ENCODE data around the gene MIEF1.
"Not testable (repeated sequence)": the region's sequence is repeated elsewhere in the genome, so short reads cannot be mapped to it uniquely, and the experiment has no call there.

Gene MIEF1

DNA sequence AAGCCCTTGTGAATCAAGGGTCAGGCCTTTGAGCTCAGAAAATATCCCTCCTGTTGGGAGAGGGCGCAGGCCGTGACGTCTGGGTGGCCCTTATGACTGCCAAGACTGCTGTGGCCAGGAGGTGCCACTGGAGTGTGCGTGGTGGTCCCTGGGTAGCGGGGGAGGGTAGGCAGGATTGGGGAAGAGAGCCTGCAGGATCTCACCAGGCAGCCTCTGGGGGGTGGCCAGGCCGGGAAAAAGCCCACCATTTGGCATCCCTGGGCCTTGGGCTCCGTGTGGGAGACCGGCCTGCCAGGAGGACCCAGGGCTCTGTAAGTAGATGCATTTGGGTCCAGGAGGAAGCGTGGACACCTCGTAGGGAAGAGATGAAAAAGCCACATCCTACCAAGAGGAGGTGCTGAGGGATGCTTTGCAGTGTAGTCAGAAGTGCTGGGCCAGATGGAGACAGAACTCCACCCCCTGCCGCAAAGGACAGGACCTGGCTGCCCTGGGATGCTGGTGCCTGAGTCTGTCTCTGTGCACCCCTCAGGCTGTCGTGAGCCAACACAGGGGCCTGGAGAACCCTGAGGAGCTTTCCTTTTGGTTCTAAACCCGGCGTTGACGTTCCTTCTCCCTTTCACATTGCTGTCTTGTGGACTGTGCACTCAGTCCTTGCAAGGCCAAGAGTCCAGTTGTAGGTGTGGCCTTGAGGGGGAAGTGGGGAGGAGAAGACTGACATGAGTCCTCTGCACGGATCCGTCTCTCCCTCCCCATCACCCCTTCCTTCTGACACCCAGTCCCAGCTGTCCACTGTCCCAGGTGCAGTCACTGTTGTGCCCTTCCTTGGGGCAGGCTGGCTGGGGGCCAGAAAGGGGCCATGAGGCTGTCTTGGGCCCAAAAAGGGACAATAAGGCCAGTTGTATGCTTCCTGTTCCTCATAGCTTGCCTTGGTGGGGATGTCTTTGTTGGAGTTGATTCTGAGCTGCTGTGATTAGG is 12.7 kb upstream of the MIEF1 start:
- no peak overlapping the region for H3K4me3 ChIP-seq (ENCODE audit: low read depth, low read length)

DNA sequence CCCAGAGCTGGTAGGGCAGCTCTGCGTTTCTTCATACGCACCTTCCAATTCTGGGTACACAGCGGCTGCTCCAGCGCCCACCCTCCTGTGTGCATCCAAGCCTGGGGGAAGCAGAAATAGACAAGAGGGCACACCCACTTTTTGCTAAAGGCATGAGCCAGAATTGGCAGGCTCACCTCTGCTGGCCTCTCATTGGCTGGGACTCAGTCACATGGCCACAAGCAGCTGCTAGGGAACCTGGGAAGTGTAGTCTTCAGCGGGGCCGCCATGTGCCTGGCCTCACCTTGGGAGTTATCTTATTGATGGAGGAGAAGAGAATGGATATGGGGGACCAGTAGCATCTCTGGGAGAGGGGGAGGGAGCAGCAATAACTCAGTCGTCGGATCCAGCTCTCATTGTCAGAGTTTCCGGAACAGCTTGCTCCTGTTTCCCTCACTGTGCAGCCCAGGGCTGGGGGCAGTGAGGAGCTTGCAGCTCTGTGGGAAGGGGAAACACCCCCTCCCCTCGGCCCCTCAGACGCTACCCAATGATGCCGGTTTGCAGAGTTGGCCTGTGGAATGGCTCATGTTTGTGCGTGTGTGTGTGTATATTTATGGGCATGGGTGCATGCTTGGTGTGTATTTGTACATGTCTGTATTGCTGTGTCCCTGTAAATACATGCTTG is 11.8 kb upstream of the MIEF1 start:
- no peak overlapping the region for H3K4me3 ChIP-seq (ENCODE audit: low read depth, low read length)

DNA sequence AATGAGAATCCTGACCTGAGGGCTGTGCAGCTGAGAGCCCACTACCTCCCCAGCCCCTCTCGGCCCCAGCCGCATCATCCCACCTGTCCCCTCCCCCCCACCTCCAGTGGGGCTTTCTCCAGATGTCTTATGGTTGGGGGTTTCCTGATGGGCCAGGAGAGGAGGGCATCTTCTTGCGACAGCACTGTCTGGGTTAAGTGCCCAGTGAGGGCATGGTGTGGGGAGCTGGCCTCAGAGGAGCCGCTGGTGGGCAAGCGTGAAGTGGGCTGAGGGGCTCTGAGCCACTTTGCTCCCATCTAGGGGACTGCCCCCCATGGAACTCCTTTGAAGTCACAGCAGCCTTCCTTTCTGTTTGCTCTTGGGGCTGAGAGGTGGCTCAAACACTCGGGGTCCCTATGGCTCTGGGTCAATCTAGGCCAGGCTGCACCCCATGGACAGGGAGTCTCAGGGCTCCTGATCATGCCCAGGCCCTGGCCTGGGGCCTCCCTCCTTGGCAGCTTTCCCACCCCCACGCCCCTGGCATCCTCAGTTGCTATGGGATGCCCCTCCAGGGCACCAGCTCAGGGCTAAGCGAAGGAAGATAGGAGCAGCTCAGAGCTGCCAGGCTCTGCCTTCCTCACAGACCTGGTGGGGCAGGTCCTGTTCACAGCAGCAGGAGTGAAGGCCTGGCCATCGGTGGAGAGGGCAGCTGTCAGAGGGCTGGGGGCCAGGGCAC is 11.0 kb upstream of the MIEF1 start:
- no peak overlapping the region for H3K4me3 ChIP-seq (ENCODE audit: low read depth, low read length)

DNA sequence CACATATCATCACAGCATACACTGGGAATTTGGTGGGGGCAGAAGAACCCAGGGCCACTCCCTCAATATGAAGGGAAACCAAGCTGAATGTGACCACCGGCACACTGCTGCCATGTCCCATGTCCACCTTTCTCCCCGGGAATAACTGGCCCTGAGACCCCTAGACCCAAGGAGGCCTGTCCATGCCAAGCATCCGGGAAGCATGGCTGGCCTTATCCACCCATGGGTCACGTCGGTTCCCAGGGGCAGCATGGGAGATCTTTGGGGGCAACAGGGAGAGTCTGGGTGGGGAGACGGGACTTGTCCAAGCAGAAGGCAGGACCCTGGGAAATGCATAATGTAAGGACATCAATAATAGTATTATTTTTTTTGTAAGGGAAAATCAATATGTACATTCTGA is 10.4 kb upstream of the MIEF1 start:
- no peak overlapping the region for H3K4me3 ChIP-seq (ENCODE audit: low read depth, low read length)

DNA sequence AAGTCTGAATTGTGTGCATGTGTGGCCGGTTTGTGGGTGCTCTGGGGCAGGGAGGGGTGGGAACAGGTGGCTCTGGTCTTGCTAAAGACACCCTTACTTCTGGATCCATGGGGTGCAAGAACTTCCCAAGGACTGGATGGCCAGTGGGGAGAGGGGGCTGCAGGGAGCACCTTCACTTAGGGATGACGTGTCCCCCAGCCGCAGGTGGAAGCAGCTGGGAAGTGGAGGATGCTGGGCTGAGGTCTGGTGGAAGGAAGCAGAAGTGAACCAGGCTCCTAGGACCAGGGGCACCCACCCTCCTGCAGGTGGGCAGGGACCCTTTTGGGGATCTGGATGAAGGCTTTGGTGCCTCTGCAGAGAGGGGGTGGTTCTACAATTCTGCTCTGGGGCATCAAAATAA is 9.9 kb upstream of the MIEF1 start:
- H3K4me3 ChIP-seq (ENCODE audit: low read depth, low read length): no peak overlapping the region

DNA sequence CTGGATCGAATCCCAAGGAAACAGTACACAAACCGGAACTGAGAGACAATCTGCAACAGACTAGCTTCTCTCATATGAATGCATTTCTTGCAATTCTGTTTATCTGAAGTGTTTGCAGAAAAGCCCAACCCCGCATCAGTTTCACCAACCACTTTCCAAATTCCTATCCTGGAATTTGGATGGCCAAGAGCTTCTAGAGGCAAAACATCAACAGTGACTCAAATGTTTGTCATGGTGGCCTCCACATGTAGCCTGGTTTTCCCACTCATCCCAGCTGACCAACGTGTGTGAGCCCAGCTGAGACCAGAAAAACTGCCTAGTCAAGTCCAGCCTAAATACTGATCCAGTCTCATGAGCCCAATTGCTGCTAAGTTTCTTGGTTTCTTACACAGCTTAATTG is 8.3 kb upstream of the MIEF1 start:
- no peak overlapping the region for H3K4me3 ChIP-seq (ENCODE audit: low read depth, low read length)

DNA sequence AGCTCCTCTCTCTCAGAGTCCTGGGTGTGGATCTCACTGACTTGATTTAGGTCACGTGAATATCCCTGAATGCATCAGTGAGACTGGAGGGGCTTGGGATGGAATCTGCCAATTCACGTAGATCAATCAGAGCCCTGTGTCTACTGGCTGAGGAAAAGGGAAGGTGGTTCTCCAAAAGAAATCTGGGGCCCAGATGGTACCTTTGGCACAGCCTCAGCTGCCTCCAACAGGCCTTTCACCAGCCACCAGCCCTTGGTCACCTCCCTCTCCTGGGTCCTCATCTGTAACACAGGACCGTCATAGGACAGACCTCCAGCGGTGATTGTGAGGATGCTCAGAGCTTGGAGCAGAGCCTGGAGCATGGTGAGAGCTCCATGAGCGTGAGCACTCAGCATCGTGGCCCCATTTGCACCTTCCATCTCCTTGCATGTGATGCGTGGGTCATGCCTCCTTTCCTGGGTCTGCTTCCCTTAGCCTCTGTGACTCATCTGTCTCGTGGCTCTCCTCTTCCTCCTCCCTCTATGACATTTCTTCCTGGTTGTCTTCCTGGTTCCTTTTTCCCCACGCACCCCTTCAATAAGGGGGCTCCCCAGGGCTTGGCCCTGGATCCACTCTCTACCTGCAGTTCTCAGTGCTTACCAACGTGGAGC is 7.5 kb upstream of the MIEF1 start:
- no peak overlapping the region for H3K4me3 ChIP-seq (ENCODE audit: low read depth, low read length)

DNA sequence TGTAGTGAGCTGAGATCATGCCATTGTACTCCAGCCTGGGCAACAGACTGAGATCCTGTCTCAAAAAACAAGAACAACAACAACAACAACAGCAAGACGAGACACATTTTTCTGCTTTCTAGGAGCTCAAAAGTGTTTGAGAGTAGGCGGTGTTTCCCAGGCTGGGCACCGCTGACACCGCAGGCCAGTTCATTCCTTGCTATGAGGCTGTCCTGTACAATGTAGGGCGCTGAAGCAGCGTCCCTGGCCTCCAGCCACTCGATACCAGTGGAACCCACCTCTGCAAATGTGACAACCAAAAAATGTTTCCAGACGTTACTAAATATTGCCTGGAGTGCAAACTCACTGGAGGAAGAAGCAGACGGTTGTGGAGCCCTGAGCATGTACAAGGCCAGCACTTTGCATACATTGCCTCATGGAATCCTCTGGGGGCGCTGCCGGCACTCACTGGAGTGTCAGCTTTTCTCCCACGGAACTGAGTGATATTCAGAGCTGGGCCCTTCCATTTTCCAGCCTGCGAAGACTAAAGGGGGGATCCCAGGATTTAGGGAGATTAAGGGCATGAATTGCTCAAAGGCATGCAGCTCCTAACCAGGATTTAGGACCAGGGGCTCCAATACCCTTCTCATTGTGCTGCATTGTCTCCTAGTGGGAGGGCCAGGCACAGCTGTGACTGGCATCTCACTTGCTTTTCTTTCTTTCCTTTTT is 5.8 kb upstream of the MIEF1 start:
- no peak overlapping the region for H3K4me3 ChIP-seq (ENCODE audit: low read depth, low read length)

DNA sequence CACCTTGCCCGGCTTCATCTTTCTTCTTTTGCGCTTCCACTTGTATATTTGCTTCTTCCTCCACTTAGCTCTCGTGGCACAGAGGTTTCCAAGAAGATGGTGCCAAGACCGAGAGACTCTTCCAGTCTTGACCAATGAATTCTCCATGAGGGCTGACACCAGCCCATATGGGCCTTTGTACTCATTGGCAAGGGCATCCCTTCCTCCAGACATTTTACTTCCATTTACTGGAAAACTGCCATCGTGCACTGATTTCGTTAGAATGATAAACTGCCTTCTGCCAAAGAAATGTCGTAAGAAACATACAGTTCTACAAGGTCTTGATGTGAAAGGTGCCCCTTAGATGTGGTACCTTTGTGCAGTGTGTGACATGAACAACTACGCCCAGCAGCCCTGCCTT is 4.7 kb upstream of the MIEF1 start:
- H3K4me3 ChIP-seq (ENCODE audit: low read depth, low read length): no peak overlapping the region

DNA sequence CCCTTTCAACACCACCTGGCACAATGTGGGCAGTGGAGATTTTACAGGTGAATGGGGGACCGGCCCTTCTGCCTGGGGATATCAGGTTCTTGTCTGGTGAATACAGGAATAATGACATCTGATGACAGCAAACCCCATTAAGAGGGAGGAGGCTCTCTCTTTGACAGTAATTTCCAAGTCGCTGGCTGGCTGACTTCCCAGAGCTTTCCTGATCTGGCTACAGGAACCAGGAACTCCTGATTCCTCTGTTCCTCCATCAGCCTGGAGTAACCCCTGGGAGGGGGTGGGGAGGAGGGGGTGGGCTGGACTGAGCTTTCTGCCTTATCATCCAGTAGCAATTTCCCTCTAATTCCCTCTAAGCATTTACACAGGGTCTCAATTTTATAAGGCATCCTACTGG is 3.7 kb upstream of the MIEF1 start:
- no peak overlapping the region for H3K4me3 ChIP-seq (ENCODE audit: low read depth, low read length)

DNA sequence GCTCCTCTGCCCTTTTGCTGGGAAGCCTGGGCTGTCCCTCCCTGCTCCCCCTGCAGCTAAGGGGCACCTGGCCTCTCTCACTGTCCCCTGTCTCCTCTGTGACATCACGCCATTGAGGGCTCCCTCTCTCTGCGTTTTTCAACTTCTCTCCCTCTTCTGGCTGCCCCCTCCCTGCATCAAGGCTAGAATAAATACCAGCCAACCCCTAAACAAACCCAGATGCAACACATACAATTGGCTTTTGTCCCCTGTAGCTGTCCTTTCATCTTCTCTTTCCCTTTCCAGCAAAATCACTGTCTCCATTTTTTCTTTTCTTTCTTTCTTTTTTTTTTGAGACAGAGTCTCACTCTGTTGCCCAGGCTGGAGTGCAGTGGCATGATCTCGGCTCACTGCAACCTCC is 3.3 kb upstream of the MIEF1 start:
- H3K4me3 ChIP-seq (ENCODE audit: low read depth, low read length): no peak overlapping the region

DNA sequence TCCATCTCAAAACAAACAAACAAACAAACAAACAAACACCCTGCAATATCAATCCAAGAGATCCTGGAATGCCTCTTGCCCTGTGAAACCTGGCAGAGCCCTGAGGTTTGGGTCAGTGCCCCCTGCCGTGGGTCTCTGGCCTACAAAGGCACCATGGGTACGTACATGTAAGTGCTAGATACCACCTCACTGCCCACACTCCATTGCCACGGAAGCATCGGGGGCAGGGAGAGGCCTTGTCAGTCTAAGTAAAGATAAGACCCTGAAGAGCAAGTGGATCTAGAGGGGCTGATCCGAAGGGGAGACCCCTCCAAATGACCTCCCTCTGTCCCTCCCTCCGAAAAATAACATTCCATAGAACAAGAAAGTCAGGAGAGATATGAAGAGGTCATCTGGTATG is 2.0 kb upstream of the MIEF1 start:
- H3K4me3 ChIP-seq (ENCODE audit: low read depth, low read length): no peak overlapping the region

DNA sequence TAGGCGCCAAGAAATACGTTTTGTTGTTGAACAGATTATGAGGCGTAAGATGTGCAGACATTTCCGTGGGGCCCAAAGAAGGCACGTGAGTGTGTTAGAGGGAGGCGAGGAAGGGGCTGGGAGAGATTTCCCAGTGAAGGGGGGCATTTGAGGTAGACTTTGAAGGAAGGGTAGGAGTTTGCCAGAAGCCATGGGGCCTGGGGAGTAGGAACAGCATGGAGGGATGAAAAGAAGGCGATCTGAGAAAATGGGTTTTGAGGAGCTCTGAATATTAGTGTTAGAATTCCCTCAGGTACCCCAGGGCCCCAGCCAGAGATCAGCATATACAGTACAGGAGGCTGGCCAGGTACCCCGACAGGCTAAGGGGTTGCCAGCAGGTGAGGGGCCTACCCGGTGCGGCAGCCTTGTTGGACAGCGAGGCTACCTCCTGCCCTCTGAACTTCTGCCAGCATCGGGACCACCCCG is 414 bp upstream of the MIEF1 start:
- H3K4me3 ChIP-seq (ENCODE audit: low read depth, low read length): peak overlapping the region; percentile 85

DNA sequence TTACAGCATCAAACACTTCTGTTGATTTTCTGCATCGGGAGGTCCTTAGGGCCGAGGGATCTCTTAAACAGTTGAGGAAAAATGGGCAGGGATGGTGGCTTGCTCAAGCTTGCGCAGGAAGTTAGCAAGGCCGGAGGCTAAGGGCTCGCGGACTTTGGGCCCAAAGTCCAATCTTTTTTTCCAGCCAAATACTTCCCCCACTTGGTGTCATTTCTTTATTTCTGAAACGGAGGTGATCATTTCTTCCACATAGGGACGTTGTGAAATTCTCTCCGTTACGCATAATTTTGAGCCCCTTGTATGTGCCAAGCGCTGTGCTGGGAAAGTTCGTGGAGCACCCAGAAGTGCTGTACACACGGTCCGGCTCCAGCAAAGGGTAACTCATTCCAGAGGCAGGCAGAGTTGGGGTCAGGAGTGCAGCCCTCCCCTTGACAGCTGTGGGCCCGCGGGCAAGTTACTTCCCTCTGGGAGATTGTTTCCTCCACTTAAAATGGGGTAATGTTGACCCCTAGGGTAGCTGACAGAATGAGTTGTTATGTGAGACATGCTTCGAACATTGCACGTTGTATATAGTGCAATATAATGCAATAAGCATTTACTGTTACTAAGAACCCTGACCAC is 809 bp downstream of the MIEF1 start:
- H3K4me3 ChIP-seq (ENCODE audit: low read depth, low read length): peak overlapping the region; percentile 85

DNA sequence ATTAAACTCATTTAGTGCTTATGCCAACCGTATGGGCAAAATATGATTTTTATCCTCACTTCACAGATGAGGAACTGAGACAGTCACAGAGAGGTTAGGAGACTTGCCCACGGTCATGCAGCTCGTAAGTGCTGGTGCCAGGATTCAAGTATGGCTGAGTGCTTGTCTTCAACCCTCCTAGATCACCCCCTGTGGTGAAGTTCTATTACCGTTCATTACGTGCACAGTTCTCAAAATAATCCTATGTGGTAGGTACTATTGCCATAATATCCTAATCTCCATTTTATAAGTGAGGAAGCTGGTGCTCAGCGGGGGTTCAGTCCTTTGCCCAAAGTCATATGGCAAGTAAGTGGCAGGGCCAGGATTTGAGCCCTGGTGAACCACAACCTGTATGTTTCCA is 1.5 kb downstream of the MIEF1 start:
- no peak overlapping the region for H3K4me3 ChIP-seq (ENCODE audit: low read depth, low read length)

DNA sequence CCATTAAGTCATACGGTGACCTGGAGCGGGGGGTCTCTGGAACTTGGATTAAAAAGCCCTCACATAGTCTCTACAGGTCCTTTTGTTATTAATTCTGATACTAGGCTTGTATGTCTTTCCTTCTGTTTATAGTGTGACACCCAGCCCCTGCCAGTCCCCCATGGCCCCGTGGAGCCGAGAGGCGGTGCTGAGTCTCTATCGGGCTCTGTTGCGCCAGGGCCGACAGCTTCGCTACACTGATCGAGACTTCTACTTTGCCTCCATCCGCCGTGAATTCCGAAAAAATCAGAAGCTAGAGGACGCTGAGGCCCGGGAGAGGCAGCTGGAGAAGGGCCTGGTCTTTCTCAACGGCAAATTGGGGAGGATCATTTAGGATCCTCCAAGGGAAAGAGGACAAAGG is 2.0 kb downstream of the MIEF1 start:
- no peak overlapping the region for H3K4me3 ChIP-seq (ENCODE audit: low read depth, low read length)

DNA sequence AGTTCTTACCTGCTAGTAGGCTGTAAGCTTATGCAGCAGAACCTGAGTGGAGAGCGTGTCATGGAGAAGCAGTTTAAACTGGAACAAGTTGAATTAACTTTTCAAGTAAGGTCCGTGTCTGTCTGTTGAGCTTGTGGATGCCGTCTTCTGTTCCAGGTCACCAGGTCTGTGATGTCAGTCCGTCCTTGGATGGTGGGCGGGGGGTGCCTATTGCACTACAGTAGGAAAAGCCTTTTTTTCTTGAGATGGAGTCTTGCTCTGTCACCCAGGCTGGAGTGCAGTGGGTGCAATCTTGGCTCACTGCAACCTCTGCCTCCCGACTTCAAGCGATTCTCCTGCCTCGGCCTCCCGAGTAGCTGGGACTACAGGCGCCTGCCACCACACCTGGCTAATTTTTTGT is 4.9 kb downstream of the MIEF1 start:
- not testable (repeated sequence) for H3K4me3 ChIP-seq (ENCODE audit: low read depth, low read length)

DNA sequence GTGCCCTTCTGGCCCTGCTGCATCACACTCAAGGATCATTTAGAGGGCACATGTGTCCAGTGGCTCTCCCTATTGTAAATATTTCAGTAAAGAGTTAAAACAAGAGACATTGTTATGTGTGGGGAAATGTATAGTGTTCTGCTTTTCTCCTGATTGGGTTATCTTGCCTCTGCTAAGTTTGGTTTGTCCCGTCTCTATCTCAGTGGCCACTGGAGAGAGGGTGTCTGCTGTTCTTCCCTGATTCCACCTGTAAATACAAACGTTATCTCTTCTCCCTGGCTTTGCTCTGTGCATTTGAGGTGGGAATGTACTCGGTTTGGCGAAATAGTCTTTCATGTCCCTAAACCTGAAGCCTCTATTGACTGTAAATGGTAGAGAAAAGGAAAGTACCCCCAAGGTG is 6.3 kb downstream of the MIEF1 start:
- H3K4me3 ChIP-seq (ENCODE audit: low read depth, low read length): no peak overlapping the region

DNA sequence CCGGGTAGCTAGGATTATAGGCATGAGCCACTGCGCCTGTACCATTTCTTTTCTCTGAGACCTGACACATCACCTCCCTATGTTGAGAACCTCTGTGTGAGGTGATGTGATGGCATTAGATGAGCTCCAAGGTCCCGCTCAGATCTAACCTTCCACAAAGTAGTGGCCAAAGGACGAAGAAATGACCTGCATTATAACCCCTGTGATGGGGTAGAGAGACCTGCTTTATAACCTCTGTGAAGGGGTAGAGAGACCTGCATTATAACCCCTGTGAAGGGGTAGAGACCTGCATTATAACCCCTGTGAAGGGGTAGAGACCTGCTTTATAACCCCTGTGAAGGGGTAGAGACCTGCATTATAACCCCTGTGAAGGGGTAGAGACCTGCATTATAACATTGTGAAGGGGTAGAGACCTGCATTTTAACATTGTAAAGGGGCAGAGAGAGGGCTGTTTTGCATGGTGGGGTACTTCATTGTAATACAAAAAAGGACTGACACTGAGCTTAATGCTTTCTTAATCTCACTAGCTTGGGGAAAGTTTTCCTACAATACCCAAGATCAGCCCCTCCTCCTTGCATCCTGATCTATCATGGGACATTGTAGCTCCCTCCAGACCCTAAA is 8.5 kb downstream of the MIEF1 start:
- no peak overlapping the region for H3K4me3 ChIP-seq (ENCODE audit: low read depth, low read length)

DNA sequence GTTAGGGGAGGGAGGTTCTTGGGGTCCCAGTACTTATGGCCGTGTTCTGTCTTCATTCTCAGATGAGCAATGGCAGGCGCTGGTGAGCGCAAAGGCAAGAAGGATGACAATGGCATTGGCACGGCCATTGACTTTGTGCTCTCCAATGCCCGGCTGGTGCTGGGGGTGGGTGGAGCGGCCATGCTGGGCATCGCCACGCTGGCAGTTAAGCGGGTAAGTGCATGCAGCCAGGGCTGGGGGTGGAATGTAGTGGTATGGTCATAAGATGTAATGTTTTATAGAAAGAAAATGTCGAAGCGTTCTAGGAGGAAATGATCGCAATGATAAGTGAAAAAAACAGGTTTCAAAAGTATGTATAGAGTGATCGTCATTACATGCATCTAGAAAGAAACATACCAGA is 9.1 kb downstream of the MIEF1 start:
- no peak overlapping the region for H3K4me3 ChIP-seq (ENCODE audit: low read depth, low read length)

All from iPS-11a (cell line).